ENCODE data around the gene PGS1. TPM values are rescaled to one million over a fixed set of nuclear protein-coding genes. Genes with fewer than 3 reads are reported as not detected.
A peak's percentile ranks its signal among the peaks of the same experiment; 100 is the strongest.
"Not testable (repeated sequence)": the region's sequence is repeated elsewhere in the genome, so short reads cannot be mapped to it uniquely, and the experiment has no call there.

The PGS1 gene, protein sequence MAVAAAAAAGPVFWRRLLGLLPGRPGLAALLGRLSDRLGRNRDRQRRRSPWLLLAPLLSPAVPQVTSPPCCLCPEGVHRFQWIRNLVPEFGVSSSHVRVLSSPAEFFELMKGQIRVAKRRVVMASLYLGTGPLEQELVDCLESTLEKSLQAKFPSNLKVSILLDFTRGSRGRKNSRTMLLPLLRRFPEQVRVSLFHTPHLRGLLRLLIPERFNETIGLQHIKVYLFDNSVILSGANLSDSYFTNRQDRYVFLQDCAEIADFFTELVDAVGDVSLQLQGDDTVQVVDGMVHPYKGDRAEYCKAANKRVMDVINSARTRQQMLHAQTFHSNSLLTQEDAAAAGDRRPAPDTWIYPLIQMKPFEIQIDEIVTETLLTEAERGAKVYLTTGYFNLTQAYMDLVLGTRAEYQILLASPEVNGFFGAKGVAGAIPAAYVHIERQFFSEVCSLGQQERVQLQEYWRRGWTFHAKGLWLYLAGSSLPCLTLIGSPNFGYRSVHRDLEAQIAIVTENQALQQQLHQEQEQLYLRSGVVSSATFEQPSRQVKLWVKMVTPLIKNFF
- total RNA-seq (10 to 100 TPM; 20.2 to 22.2 (median 20.8) TPM), polyA plus RNA-seq (13.9 TPM)
- long read RNA-seq, donor 1, transcript PGS1-201 (10 exons, 2,201 nt) = major isoform, 51 of 94 reads
- long read RNA-seq, donor 1, partial matches to known transcripts = 9 of 94 reads
- long read RNA-seq, donor 1, other reads (novel, unspliced or antisense) = 33 of 94 reads
- long read RNA-seq, donor 2, transcript PGS1-201 (10 exons, 2,201 nt) = major isoform, 18 of 25 reads
- long read RNA-seq, donor 2, partial matches to known transcripts = 1 of 25 reads
- long read RNA-seq, donor 2, other reads (novel, unspliced or antisense) = 6 of 25 reads
- long read RNA-seq, donor 3, transcript PGS1-201 (10 exons, 2,201 nt) = major isoform, 101 of 201 reads
- long read RNA-seq, donor 3, partial matches to known transcripts = 10 of 201 reads
- long read RNA-seq, donor 3, other reads (novel, unspliced or antisense) = 86 of 201 reads
- long read RNA-seq, donor 4, transcript PGS1-201 (10 exons, 2,201 nt) = major isoform, 14 of 31 reads
- long read RNA-seq, donor 4, partial matches to known transcripts = 1 of 31 reads
- long read RNA-seq, donor 4, other reads (novel, unspliced or antisense) = 16 of 31 reads

DNA sequence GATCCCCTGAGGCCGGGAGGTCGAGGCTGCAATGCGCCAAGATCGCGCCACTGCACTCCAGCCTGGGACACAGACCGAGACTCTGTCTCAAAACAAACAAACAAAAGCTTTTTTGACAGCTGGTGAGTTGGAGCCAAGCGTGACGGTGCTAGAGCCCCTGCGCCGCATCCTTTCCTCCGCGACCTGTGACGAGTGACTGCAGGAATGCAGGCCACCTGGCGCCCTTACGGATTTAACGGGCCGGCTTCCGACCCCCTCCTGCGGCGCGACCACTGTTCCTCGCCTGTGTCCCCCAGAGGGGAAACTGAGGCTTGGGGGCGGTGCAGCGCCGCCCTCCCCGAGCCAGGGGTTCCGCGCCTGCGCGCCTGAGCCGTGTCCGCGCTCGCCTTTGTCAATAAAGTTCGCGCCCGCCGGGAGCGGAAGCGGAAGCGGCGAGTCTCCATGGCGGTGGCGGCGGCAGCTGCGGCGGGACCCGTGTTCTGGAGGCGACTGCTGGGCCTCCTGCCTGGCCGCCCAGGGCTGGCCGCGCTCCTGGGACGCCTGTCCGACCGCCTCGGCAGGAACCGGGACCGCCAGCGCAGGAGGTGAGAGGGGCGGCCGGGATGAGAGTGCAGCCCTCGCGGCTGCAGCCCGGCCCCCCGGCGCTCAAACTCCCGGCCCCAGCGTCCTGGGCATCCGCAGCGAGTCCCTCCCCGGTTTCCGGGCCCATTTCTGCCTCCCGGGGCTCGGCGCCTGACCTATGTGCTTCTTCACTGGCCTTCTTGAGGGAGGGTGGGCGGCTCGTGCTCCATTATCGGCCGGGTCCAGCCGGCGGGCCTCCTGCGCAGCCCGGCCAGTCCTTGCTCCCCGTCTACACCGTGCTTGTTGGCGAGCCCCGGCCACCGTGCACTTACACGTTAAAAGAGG is at the start of gene PGS1:
Gene PGS1, plus strand, starts transcription at position 425 of the 906 bp plus-strand sequence. Its CDS starts 17 bp downstream, at position 442.
- Histone ChIP-seq H3K4me1 (ENCODE audit: control insufficient read depth, insufficient read depth, low read length) (peaks cover 7% of the 10 kb centered on the region), H3K4me3 (ENCODE audit: low read length) (peak within 1 kb of the TSS; percentile 84), H3K27me3 (ENCODE audit: control insufficient read depth, insufficient read depth) (no peaks in the 10 kb centered on the region), H3K9me3 (ENCODE audit: control insufficient read depth, low read length) (no peaks in the 10 kb centered on the region), H3K27ac (ENCODE audit: low read length) (peak within 1 kb of the TSS; percentile 91)
- intact Hi-C loops (cut with DNase I) = no loop called here
- WGBS = 1% methylated on average over 89 of the region's 89 CpGs
- DNase-seq (peak; percentile 80 to 94 (median 94)), ATAC-seq (peak; percentile 88 to 91)

DNA sequence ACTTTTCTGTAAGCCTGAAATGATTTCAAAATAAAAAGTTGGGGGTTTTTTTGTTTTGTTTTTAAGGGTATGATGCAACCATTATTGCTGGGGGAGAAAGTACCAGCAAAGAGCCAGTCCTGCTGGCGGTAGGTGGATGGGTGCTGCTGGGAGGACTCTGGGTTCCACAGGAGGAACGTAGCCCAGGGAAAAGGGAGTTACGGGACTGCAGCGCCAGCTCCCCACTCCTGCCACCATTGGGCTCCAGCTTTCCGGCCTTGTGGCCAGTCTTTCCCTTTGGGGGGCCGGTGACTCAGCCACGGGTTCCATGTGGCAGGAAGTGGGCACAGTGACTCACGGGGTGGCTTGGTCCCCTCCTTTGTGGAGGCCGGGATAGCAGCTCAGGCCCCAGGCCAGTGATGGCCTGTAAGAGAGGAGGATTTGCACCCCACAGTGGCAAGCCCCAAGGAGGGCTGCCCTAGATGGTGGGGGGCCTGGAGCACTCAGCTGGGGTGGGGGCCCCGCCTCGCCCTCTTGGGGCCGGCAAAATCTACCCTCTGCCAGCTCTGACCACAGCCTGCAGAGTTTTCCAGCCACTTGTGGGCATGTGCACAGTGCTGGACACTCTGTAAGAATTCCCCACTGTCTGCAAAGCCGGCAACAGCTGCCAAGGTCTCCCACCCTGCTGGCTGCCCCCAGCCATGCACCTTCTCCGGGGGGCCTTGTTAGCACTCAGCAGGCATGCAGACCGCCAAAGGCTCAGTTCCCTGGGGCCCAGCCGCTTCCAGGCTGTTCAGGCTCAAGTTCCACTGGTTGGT is 49.0 kb upstream of the PGS1 start:
- whole genome bisulfite sequencing = 70% methylated on average over 16 of the region's 16 CpGs
- no peak for ATAC-seq

DNA sequence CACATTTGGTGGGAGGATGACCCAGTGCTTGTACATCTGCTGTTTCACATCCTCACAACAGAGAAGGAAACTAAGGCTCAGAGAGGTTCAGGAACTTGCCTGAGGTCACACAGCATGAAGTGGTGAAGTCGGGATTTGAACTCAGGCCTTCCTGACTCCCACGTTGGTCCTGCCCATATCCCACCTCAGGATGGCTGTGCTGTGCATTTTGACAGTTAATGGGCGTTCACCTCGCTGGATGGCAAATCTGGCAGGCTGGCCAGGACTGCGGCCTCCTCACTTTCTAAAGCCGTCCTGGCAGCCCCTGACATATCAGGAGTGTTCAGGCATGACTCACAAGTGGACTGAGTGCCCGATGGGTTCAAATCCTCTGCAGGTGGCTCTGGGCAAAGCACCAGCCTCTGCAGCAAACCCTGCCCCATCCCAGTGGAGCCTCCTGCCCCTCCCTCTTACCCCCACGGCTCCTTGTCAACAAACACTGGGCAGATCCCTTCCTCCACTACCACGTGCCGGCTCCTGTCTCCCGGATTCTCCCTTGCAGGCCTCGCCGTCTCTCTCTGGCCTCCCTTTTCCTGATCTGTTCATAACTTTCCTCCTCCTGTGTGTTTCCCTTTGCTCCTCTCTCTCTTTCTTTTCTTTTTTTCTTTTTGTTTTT is 47.8 kb upstream of the PGS1 start:
- DNase-seq (peak in 2 of 3 donors; percentile 23 to 51), ATAC-seq (peak; percentile 35 to 46)
- Histone ChIP-seq H3K27me3 (ENCODE audit: control insufficient read depth, insufficient read depth) (no peaks in the 10 kb centered on the region), H3K4me3 (ENCODE audit: low read length) (no peak overlapping the region), H3K27ac (ENCODE audit: low read length) (no peak overlapping the region), H3K9me3 (ENCODE audit: control insufficient read depth, low read length) (no peaks in the 10 kb centered on the region), H3K4me1 (ENCODE audit: control insufficient read depth, insufficient read depth, low read length) (no peaks in the 10 kb centered on the region)
- 69% methylated on average over 13 of the region's 13 CpGs for WGBS
- intact Hi-C loops (cut with DNase I) = no loop called here

More for the DNA sequence above, 49.0 kb upstream of the PGS1 start:
- intact Hi-C loops (cut with DNase I) = no loop called here
- Histone ChIP-seq H3K27me3 (ENCODE audit: control insufficient read depth, insufficient read depth) (no peaks in the 10 kb centered on the region), H3K4me3 (ENCODE audit: low read length) (no peak overlapping the region), H3K9me3 (ENCODE audit: control insufficient read depth, low read length) (no peaks in the 10 kb centered on the region), H3K27ac (ENCODE audit: low read length) (no peak overlapping the region), H3K4me1 (ENCODE audit: control insufficient read depth, insufficient read depth, low read length) (peaks cover 4% of the 10 kb centered on the region)
- DNase-seq = no peak

DNA sequence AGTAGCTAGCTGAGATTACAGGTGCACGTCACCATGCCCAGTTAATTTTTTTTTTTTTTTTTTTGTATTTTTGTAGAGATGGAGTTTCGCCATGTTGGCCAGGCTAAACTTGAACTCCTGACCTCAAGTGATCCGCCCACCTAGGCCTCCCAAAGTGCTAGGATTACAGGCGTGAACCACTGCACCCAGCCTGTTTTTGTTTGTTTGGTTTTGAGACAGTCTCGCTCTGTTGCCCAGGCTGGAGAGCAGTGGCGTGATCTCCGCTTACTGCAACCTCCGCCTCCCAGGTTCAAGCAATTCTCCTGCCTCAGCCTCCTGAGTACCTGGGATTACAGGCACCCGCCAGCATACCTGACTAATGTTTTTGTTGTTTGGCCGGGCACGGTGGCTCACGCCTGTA is 47.1 kb upstream of the PGS1 start:
- H3K27me3 ChIP-seq (ENCODE audit: control insufficient read depth, insufficient read depth); H3K4me1 ChIP-seq (ENCODE audit: control insufficient read depth, insufficient read depth, low read length); H3K27ac ChIP-seq (ENCODE audit: low read length); H3K4me3 ChIP-seq (ENCODE audit: low read length); intact Hi-C loops (cut with DNase I); H3K9me3 ChIP-seq (ENCODE audit: control insufficient read depth, low read length); ATAC-seq: not testable (repeated sequence)
- DNase-seq = peak in 1 of 3 donors; percentile 8
- 95% methylated on average over 12 of the region's 12 CpGs for WGBS

DNA sequence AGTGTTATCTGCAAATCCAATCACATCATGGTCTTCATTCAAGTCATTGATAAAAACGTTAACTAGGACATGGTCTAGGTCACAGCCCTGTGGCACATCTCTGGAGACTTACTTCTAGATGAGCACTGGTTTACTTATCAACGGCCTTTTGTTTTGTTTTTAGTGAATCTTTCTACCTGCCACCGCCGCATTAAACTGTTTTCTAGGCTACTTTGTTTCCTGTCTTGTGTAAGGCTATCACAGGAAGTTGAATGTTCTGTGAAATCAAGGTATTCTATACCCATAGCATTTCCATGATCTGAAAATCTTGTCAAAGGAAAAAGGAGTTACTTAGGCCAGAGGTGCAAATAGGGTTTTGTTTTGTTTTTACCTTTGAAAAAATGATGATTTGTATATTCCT is 45.5 kb upstream of the PGS1 start:
- intact Hi-C loops (cut with DNase I) = no loop called here
- DNase-seq (no peak), ATAC-seq (no peak)
- Histone ChIP-seq H3K9me3 (ENCODE audit: control insufficient read depth, low read length) (no peaks in the 10 kb centered on the region), H3K27me3 (ENCODE audit: control insufficient read depth, insufficient read depth) (no peaks in the 10 kb centered on the region), H3K4me1 (ENCODE audit: control insufficient read depth, insufficient read depth, low read length) (no peaks in the 10 kb centered on the region), H3K4me3 (ENCODE audit: low read length) (no peak overlapping the region), H3K27ac (ENCODE audit: low read length) (no peak overlapping the region)
- WGBS = 57% methylated on average over 4 of the region's 4 CpGs

DNA sequence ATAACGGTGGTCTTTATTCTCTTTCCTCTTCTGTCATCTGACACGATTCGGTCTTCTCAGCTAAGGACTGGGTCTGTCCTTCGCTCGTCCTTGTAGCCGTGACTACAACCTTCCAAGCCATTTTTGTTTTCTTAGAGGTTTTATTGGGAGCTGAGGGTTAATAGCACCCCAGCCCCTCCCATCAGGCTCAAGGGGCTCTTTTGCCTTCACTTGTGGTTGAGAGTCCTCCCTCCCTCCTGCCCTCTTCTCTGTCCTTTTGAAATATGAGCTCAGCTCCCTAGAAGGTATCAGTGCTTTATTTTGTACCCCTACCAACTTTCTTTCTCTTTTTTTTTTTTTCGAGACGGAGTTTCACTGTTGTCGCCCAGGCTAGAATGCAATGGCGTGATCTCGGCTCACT is 43.2 kb upstream of the PGS1 start:
- DNase-seq = no peak
- Histone ChIP-seq H3K4me3 (ENCODE audit: low read length) (no peak overlapping the region), H3K27me3 (ENCODE audit: control insufficient read depth, insufficient read depth) (no peaks in the 10 kb centered on the region), H3K27ac (ENCODE audit: low read length) (no peak overlapping the region), H3K4me1 (ENCODE audit: control insufficient read depth, insufficient read depth, low read length) (no peaks in the 10 kb centered on the region), H3K9me3 (ENCODE audit: control insufficient read depth, low read length) (no peaks in the 10 kb centered on the region)
- no peak for ATAC-seq
- intact Hi-C loops (cut with DNase I) = no loop called here
- 92% methylated on average over 11 of the region's 11 CpGs for WGBS

DNA sequence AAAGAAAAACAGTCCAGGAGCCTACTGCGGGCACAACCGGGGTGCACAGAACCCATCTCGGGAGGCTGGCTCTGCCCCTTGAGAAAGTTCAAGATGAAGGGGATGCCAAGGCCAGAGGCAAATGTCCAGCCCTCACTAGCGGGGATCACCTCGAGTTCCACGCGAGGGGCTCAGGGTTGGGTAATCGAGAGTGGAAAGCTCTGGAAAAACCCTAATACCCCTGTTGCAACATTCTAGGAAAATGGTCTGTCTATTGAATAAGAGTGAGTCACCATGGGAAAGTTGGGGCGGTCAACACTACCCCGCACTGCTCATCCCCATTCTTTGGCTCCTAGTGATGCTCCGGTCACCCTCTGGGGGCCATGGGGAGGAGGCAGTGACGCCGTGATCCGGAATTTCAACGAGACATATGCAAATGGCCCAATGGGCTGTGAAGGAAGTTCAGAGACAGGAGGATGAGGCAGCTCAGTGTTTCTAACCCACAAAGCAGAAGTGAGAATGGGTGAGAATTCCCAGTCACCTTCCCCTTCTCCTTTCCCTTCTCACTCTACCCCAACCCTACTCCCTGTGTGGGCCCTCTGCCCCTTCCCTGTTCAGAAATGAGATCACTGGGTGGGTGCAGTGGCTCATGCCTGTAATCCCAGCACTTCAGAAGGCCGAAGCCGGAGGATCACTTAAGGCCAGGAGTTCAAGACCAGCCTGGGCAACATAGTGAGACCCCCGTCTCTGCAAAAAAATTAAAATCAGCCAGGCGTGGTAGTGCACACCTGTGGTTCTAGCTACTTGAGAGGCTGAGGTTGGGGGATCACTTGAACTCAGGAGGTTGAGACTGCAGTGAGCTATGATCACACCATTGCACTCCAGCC is 41.0 kb upstream of the PGS1 start:
- peaks cover 5% of the 10 kb centered on the region for H3K4me1 ChIP-seq (ENCODE audit: control insufficient read depth, insufficient read depth, low read length)
- H3K27ac ChIP-seq (ENCODE audit: low read length) = no peak overlapping the region
- 88% methylated on average over 19 of the region's 19 CpGs for WGBS
- no peaks in the 10 kb centered on the region for H3K27me3 ChIP-seq (ENCODE audit: control insufficient read depth, insufficient read depth)
- no peaks in the 10 kb centered on the region for H3K9me3 ChIP-seq (ENCODE audit: control insufficient read depth, low read length)
- DNase-seq (peak in 2 of 3 donors; percentile 41 to 64), ATAC-seq (no peak)
- no peak overlapping the region for H3K4me3 ChIP-seq (ENCODE audit: low read length)
- intact Hi-C loops (cut with DNase I) = no loop called here

DNA sequence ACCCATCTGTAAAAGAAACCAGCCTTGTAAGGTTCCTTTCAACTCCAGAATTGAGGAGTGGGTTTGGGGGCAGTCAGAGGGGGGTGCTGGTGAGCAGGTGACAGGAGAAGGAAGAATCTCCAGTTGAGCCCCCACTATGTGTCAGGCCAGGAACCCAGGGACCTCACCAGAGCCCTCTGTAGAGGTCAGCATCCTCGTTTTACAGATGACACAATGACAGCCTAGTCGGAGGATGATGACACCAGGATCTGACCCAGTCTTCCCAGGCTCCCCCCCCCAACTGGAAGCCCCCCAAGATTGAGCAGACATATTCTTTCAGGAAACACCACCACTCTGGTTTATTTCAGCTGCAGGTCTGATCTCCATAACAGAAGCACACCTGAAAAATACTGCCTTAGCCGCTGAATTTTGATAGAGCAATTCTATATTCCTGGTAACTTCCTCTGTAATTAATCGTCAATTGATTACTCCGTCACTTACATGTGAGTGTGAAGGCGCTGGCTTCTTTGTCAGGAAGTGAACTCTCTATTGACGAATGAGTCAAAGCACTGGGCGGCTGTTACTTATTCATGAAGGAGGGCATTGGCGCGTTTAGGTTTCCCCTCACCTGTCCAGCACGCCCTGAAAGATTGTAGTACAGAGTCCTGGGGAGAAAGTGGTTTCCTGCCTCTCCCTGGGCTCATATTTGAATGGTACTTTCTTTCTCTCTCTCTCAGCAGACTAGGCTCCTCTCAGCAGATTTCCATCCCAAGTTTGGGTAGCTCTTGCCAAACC is 39.8 kb upstream of the PGS1 start:
- Histone ChIP-seq H3K4me3 (ENCODE audit: low read length) (no peak overlapping the region), H3K4me1 (ENCODE audit: control insufficient read depth, insufficient read depth, low read length) (peaks cover 14% of the 10 kb centered on the region), H3K27ac (ENCODE audit: low read length) (no peak overlapping the region), H3K27me3 (ENCODE audit: control insufficient read depth, insufficient read depth) (no peaks in the 10 kb centered on the region), H3K9me3 (ENCODE audit: control insufficient read depth, low read length) (no peaks in the 10 kb centered on the region)
- WGBS = 68% methylated on average over 11 of the region's 11 CpGs
- DNase-seq (peak in 1 of 3 donors; percentile 18), ATAC-seq (no peak)
- intact Hi-C loops (cut with DNase I) = no loop called here

All from right cardiac atrium (tissue), 5 donors.